Activated naive CD8-positive, alpha-beta T cell treated with anti-CD3 and anti-CD28 coated beads for 36 hours (primary cell): Measurements from ENCODE around the gene KIAA1755. TPM values are rescaled to one million over a fixed set of nuclear protein-coding genes. Genes with fewer than 3 reads are reported as not detected.

Experiments used
- DNase-seq: peaks from one replicate; pipeline ENCODE4 v3.0.0; 2021
- H3K27ac Mint-ChIP-seq: one replicate; pipeline ENCODE4 v1.8.0; 2022; ENCODE audit warnings: mild to moderate bottlenecking, moderate library complexity, mixed read lengths
- H3K27me3 Mint-ChIP-seq: one replicate; pipeline ENCODE4 v1.8.0; 2022; ENCODE audit warnings: mild to moderate bottlenecking, mixed read lengths
- H3K36me3 Mint-ChIP-seq: one replicate; pipeline ENCODE4 v1.8.0; 2021; ENCODE audit warnings: mild to moderate bottlenecking, mixed read lengths
- H3K4me1 Mint-ChIP-seq: one replicate; pipeline ENCODE4 v1.8.0; 2021; ENCODE audit warnings: mixed read lengths
- H3K4me3 Mint-ChIP-seq: one replicate; pipeline ENCODE4 v1.8.0; 2022; ENCODE audit warnings: mild to moderate bottlenecking, moderate library complexity, mixed read lengths
- H3K9me3 Mint-ChIP-seq: one replicate; pipeline ENCODE4 v1.8.0; 2022; ENCODE audit warnings: mixed read lengths
- total RNA-seq, 2 experiments: library from RNA; stranded (reverse); gene quantifications; one replicate each; pipeline ENCODE4 v1.2.3, GENCODE V29; 2021

KIAA1755 gene
- total RNA-seq, 2 experiments from 2014 or later = not detected

GRCh38 chr20:38278131-38278530 lies 17.6 kb upstream of the KIAA1755 start:
- no peaks in the 10 kb centered on the region for H3K36me3 Mint-ChIP-seq
- no peak for DNase-seq
- no peaks in the 10 kb centered on the region for H3K9me3 Mint-ChIP-seq
- peaks cover 8% of the 10 kb centered on the region for H3K27me3 Mint-ChIP-seq
- no peak overlapping the region for H3K4me3 Mint-ChIP-seq
- H3K4me1 Mint-ChIP-seq = no peaks in the 10 kb centered on the region
- H3K27ac Mint-ChIP-seq = no peak overlapping the region

GRCh38 chr20:38277691-38278090 lies 17.2 kb upstream of the KIAA1755 start:
- Mint-ChIP-seq H3K27ac (no peak overlapping the region), H3K4me3 (no peak overlapping the region)

GRCh38 chr20:38277285-38277684 lies 16.8 kb upstream of the KIAA1755 start:
- Mint-ChIP-seq H3K9me3 (no peaks in the 10 kb centered on the region), H3K27ac (no peak overlapping the region), H3K4me1 (no peaks in the 10 kb centered on the region), H3K27me3 (peaks cover 8% of the 10 kb centered on the region), H3K36me3 (no peaks in the 10 kb centered on the region), H3K4me3 (no peak overlapping the region)
- no peak for DNase-seq

More at GRCh38 chr20:38277691-38278090, 17.2 kb upstream of the KIAA1755 start:
- Mint-ChIP-seq H3K36me3 (no peaks in the 10 kb centered on the region), H3K27me3 (peaks cover 8% of the 10 kb centered on the region), H3K9me3 (no peaks in the 10 kb centered on the region), H3K4me1 (no peaks in the 10 kb centered on the region)
- no peak for DNase-seq

GRCh38 chr20:38275815-38276550 lies 15.4 kb upstream of the KIAA1755 start:
- H3K9me3 Mint-ChIP-seq = no peaks in the 10 kb centered on the region
- H3K4me3 Mint-ChIP-seq = no peak overlapping the region
- no peak overlapping the region for H3K27ac Mint-ChIP-seq
- H3K36me3 Mint-ChIP-seq = no peaks in the 10 kb centered on the region
- no peak for DNase-seq
- H3K4me1 Mint-ChIP-seq = no peaks in the 10 kb centered on the region
- H3K27me3 Mint-ChIP-seq = peaks cover 8% of the 10 kb centered on the region

- Mint-ChIP-seq H3K9me3 (no peaks in the 10 kb centered on the region), H3K27me3 (peaks cover 6% of the 10 kb centered on the region), H3K36me3 (no peaks in the 10 kb centered on the region), H3K4me1 (no peaks in the 10 kb centered on the region), H3K4me3 (no peak overlapping the region), H3K27ac (no peak overlapping the region)
- DNase-seq = no peak
These were observed 12.4 kb upstream of the KIAA1755 start for GRCh38 chr20:38272961-38273360.

GRCh38 chr20:38272398-38272797 lies 11.9 kb upstream of the KIAA1755 start:
- Mint-ChIP-seq H3K27ac (no peak overlapping the region), H3K36me3 (no peaks in the 10 kb centered on the region), H3K4me3 (no peak overlapping the region), H3K9me3 (no peaks in the 10 kb centered on the region), H3K27me3 (peaks cover 6% of the 10 kb centered on the region), H3K4me1 (no peaks in the 10 kb centered on the region)
- DNase-seq = no peak

GRCh38 chr20:38271608-38272120 lies 11.1 kb upstream of the KIAA1755 start:
- Mint-ChIP-seq H3K27me3 (peaks cover 6% of the 10 kb centered on the region), H3K4me1 (no peaks in the 10 kb centered on the region), H3K4me3 (no peak overlapping the region), H3K27ac (no peak overlapping the region), H3K9me3 (no peaks in the 10 kb centered on the region), H3K36me3 (no peaks in the 10 kb centered on the region)
- no peak for DNase-seq

- H3K27me3 Mint-ChIP-seq = peaks cover 6% of the 10 kb centered on the region
- H3K4me1 Mint-ChIP-seq = no peaks in the 10 kb centered on the region
- H3K9me3 Mint-ChIP-seq = no peaks in the 10 kb centered on the region
- DNase-seq = no peak
- H3K36me3 Mint-ChIP-seq = no peaks in the 10 kb centered on the region
- no peak overlapping the region for H3K4me3 Mint-ChIP-seq
- no peak overlapping the region for H3K27ac Mint-ChIP-seq
These were observed 10.5 kb upstream of the KIAA1755 start for GRCh38 chr20:38270869-38271605.

GRCh38 chr20:38269715-38270114 lies 9.2 kb upstream of the KIAA1755 start:
- H3K4me3 Mint-ChIP-seq = no peak overlapping the region
- H3K4me1 Mint-ChIP-seq = no peaks in the 10 kb centered on the region
- H3K36me3 Mint-ChIP-seq = no peaks in the 10 kb centered on the region
- DNase-seq = no peak
- H3K9me3 Mint-ChIP-seq = no peaks in the 10 kb centered on the region
- no peak overlapping the region for H3K27ac Mint-ChIP-seq
- peaks cover 16% of the 10 kb centered on the region for H3K27me3 Mint-ChIP-seq

- Mint-ChIP-seq H3K27me3 (peaks cover 17% of the 10 kb centered on the region), H3K9me3 (no peaks in the 10 kb centered on the region), H3K4me1 (no peaks in the 10 kb centered on the region), H3K36me3 (no peaks in the 10 kb centered on the region), H3K4me3 (no peak overlapping the region), H3K27ac (no peak overlapping the region)
- DNase-seq = no peak
These were observed 8.5 kb upstream of the KIAA1755 start for GRCh38 chr20:38269040-38269439.

- no peaks in the 10 kb centered on the region for H3K9me3 Mint-ChIP-seq
- no peak overlapping the region for H3K27ac Mint-ChIP-seq
- no peak overlapping the region for H3K4me3 Mint-ChIP-seq
- no peak for DNase-seq
- no peaks in the 10 kb centered on the region for H3K36me3 Mint-ChIP-seq
- H3K4me1 Mint-ChIP-seq = no peaks in the 10 kb centered on the region
- H3K27me3 Mint-ChIP-seq = peaks cover 18% of the 10 kb centered on the region
These were observed 7.5 kb upstream of the KIAA1755 start for GRCh38 chr20:38267901-38268514.

- Mint-ChIP-seq H3K9me3 (no peaks in the 10 kb centered on the region), H3K36me3 (no peaks in the 10 kb centered on the region), H3K27ac (no peak overlapping the region), H3K4me3 (no peak overlapping the region), H3K4me1 (no peaks in the 10 kb centered on the region), H3K27me3 (peaks cover 20% of the 10 kb centered on the region)
- no peak for DNase-seq
These were observed 6.8 kb upstream of the KIAA1755 start for GRCh38 chr20:38267296-38267695.

- no peaks in the 10 kb centered on the region for H3K9me3 Mint-ChIP-seq
- H3K27me3 Mint-ChIP-seq = peaks cover 23% of the 10 kb centered on the region
- H3K4me3 Mint-ChIP-seq = no peak overlapping the region
- no peak for DNase-seq
- no peak overlapping the region for H3K27ac Mint-ChIP-seq
- no peaks in the 10 kb centered on the region for H3K36me3 Mint-ChIP-seq
- no peaks in the 10 kb centered on the region for H3K4me1 Mint-ChIP-seq
These were observed 5.9 kb upstream of the KIAA1755 start for GRCh38 chr20:38266426-38266825.

GRCh38 chr20:38262931-38263330 lies 2.4 kb upstream of the KIAA1755 start:
- Mint-ChIP-seq H3K27me3 (peaks cover 49% of the 10 kb centered on the region), H3K9me3 (no peaks in the 10 kb centered on the region), H3K4me1 (no peaks in the 10 kb centered on the region), H3K4me3 (no peak overlapping the region), H3K36me3 (no peaks in the 10 kb centered on the region), H3K27ac (no peak overlapping the region)
- DNase-seq = no peak

GRCh38 chr20:38261054-38261390 lies 487 bp upstream of the KIAA1755 start:
- H3K4me1 Mint-ChIP-seq = no peaks in the 10 kb centered on the region
- no peak overlapping the region for H3K27ac Mint-ChIP-seq
- no peaks in the 10 kb centered on the region for H3K9me3 Mint-ChIP-seq
- no peak overlapping the region for H3K4me3 Mint-ChIP-seq
- H3K27me3 Mint-ChIP-seq = peaks cover 48% of the 10 kb centered on the region
- no peak for DNase-seq
- H3K36me3 Mint-ChIP-seq = no peaks in the 10 kb centered on the region
